OCI-LY3 (cell line): ENCODE data around the gene EVI5L.

Source experiments
- H2AFZ ChIP-seq: fragments of 200-600, 300-600 bp; shearing (Covaris generic); 2 replicates; pipeline ENCODE4 v1.6.0; 2014; ENCODE audit warnings: antibody characterized with exemption, low read depth, low read length
- H3K27ac ChIP-seq: fragments of 200-600, 300-600 bp; sonication (generic); 2 replicates; pipeline ENCODE4 v1.5.1; 2014; ENCODE audit warnings: mild to moderate bottlenecking, low read length, moderate library complexity, mixed read lengths
- H3K27me3 ChIP-seq: fragments of 200-600, 300-600 bp; sonication (generic); 2 replicates; pipeline ENCODE4 v1.6.1; 2014; ENCODE audit warnings: low read depth, low read length, mixed read lengths
- H3K36me3 ChIP-seq: fragments of 200-600, 300-600 bp; sonication (generic); replicated peaks from 2 replicates; pipeline ENCODE3; 2014; ENCODE audit warnings: low read depth, low read length, mixed read lengths
- H3K4me1 ChIP-seq: fragments of 300-600, 200-600 bp; sonication (generic); 2 replicates; pipeline ENCODE4 v1.6.1; 2014; ENCODE audit warnings: low read length, mixed read lengths
- H3K4me2 ChIP-seq: fragments of 200-600, 300-600 bp; sonication (generic); 2 replicates; pipeline ENCODE4 v1.6.1; 2014; ENCODE audit warnings: low read length, mixed read lengths
- H3K4me3 ChIP-seq: fragments of 300-600, 200-600 bp; sonication (generic); 2 replicates; pipeline ENCODE4 v1.5.1; 2014; ENCODE audit warnings: antibody characterized with exemption, mild to moderate bottlenecking, low read length, moderate library complexity
- H3K79me2 ChIP-seq: fragments of 300-600, 200-600 bp; shearing (Covaris generic); 2 replicates; pipeline ENCODE4 v1.6.1; 2014; ENCODE audit warnings: mild to moderate bottlenecking, low read length, mixed read lengths
- H3K9ac ChIP-seq: fragments of 300-600, 200-600 bp; shearing (Covaris generic); 2 replicates; pipeline ENCODE4 v1.6.0; 2014; ENCODE audit warnings: mild to moderate bottlenecking, low read length, moderate library complexity
- H3K9me3 ChIP-seq: fragments of 200-600, 300-600 bp; shearing (Covaris generic); 2 replicates; pipeline ENCODE4 v1.6.1; 2014; ENCODE audit warnings: low read length, mixed read lengths; ENCODE audit not compliant: insufficient read depth
- H4K20me1 ChIP-seq: fragments of 200-600, 300-600 bp; sonication (generic); 2 replicates; pipeline ENCODE4 v1.6.1; 2016; ENCODE audit warnings: low read length, mixed read lengths; ENCODE audit not compliant: insufficient read depth
- EZH2phosphoT487 ChIP-seq: fragments of 200-600 bp; shearing (Covaris generic); IDR thresholded peaks from 2 replicates; pipeline ENCODE4 v1.6.1; 2018; ENCODE audit warnings: antibody characterized with exemption, mixed run types, low read depth
- TF ChIP-seq, protein P1 (sequence below): fragments of 200-600, 300-600 bp; sonication (generic); IDR thresholded peaks from 2 replicates; pipeline ENCODE4 v1.5.1; 2014; ENCODE audit warnings: antibody characterized with exemption, low read length, low read depth

The EVI5L gene

DNA sequence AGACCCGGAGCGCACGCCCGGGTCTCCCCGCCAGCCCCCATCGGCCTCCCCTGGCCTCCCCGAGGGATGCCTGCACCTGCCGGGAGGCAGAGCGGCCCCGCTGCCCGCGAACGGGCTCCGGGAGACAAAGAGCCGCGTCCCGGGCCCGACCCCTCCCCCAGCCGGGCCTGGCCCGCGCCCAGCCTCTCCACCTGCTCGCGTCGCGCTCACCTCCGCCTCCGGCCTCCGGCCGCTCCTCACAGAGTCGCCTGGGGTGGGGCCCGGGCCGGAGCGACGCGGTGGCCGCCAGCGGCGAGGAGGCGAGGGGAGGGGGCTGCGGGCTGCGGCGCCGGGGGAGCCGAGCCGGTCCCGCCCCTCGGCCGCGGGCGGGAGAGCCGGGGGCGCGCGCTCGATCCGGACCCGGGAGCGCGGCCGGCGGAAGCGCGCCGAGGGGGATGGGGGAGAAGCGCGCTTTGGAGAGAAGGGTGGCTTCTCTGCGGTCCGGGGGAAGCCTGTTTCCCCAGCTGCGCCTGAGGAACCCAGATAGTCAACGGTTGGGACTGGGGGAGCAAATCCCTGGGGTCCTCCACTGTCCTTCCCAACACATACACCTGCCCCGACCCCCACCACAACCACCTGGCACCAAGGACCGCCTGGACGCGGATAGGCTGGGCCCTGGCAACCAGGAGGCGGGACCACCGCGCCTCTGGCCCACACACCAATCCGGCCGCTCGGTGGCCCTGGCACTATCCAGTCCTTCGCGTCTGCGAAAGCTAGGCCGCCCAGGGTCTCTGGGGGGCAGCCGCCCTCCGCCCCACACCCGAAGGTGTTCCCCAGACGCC is 44.3 kb downstream of the EVI5L start, which contains the start of gene PRR36:
PRR36 (minus strand) TSS at position 315 of the 821 bp plus-strand sequence. CDS start 701 bp downstream, outside the sequence.
- Histone ChIP-seq H3K27ac (no peak within 1 kb of the TSS), H3K4me2 (no peak within 1 kb of the TSS), H3K4me1 (peaks cover 12% of the 10 kb centered on the region; the same call in 1 of the 2 replicates), H3K9me3 (no peaks in the 10 kb centered on the region), H3K4me3 (no peak within 1 kb of the TSS), H3K9ac (no peak within 1 kb of the TSS), H3K79me2 (no peaks in the 10 kb centered on the region), H2AFZ (no peak within 1 kb of the TSS), H3K36me3 (no peaks in the 10 kb centered on the region), H3K27me3 (no peaks in the 10 kb centered on the region), H4K20me1 (no peaks in the 10 kb centered on the region)
- TF ChIP-seq EZH2phosphoT487, result no peak

DNA sequence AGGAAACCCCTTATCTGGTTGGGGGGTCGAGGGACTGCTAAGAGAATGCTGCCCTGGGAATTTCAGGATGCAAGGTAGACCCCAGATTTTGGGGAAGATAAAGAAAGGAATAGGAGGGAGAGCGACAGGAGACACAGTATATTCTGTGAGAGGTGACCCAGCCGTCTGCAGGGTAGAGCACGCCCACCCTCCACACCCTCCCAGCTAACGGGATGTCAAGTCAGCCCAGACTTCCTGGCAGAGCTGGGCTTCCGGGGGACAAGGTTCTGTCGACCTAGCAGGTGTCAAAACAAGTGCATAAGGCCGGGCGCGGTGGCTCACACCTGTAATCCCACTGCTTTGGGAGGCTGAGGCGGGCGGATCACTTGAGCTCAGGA is 44.9 kb downstream of the EVI5L start:
- Histone ChIP-seq H3K4me1 (peaks cover 12% of the 10 kb centered on the region; the same call in 1 of the 2 replicates), H3K4me2 (no peak overlapping the region)

DNA sequence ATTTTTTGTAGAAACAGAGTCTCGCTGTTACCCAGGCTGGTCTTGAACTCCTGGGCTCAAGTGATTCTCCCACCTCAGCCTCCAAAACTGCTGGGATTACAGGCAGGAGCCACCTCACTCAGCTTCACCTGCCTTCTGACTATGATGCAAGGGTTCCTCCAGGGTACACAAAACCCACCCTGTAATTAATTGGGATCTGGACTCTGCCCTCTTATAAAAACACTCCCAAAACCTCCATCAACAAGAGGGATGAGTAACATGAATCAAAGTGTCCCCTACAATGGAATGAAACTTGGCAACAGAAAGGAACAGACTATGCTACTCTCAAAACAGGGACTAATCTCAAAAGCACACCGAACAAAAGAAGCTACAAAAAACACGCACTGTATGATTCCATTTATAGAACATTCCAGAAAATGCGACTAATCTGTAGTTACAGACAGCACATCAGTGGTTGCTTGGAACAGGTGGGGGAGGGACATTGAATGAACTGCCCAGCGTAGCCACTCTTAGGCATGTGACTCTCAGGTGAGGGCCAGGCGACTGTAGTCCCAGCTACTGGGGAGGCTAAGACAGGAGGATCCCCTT is 47.3 kb downstream of the EVI5L start:
- H3K27me3 ChIP-seq, result no peaks in the 10 kb centered on the region
- H2AFZ ChIP-seq, result no peak overlapping the region
- no peak overlapping the region for H3K4me2 ChIP-seq
- no peak overlapping the region for H3K4me3 ChIP-seq
- no peaks in the 10 kb centered on the region for H3K4me1 ChIP-seq
- H3K9me3 ChIP-seq, result no peaks in the 10 kb centered on the region
- TF ChIP-seq, protein P1, sequence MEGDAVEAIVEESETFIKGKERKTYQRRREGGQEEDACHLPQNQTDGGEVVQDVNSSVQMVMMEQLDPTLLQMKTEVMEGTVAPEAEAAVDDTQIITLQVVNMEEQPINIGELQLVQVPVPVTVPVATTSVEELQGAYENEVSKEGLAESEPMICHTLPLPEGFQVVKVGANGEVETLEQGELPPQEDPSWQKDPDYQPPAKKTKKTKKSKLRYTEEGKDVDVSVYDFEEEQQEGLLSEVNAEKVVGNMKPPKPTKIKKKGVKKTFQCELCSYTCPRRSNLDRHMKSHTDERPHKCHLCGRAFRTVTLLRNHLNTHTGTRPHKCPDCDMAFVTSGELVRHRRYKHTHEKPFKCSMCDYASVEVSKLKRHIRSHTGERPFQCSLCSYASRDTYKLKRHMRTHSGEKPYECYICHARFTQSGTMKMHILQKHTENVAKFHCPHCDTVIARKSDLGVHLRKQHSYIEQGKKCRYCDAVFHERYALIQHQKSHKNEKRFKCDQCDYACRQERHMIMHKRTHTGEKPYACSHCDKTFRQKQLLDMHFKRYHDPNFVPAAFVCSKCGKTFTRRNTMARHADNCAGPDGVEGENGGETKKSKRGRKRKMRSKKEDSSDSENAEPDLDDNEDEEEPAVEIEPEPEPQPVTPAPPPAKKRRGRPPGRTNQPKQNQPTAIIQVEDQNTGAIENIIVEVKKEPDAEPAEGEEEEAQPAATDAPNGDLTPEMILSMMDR, result no peak
- no peak for TF ChIP-seq EZH2phosphoT487
- H3K36me3 ChIP-seq, result peaks cover 2% of the 10 kb centered on the region
- no peaks in the 10 kb centered on the region for H3K79me2 ChIP-seq
- no peaks in the 10 kb centered on the region for H4K20me1 ChIP-seq
- H3K9ac ChIP-seq, result no peak overlapping the region
- H3K27ac ChIP-seq, result no peak overlapping the region

More for the DNA sequence above, 44.9 kb downstream of the EVI5L start:
- no peaks in the 10 kb centered on the region for H3K9me3 ChIP-seq
- TF ChIP-seq EZH2phosphoT487, result no peak
- TF ChIP-seq, protein P1, result no peak
- H3K36me3 ChIP-seq, result no peaks in the 10 kb centered on the region
- H3K9ac ChIP-seq, result no peak overlapping the region
- H3K79me2 ChIP-seq, result no peaks in the 10 kb centered on the region
- no peaks in the 10 kb centered on the region for H4K20me1 ChIP-seq
- H3K27ac ChIP-seq, result no peak overlapping the region
- H3K4me3 ChIP-seq, result no peak overlapping the region
- no peaks in the 10 kb centered on the region for H3K27me3 ChIP-seq
- no peak overlapping the region for H2AFZ ChIP-seq

DNA sequence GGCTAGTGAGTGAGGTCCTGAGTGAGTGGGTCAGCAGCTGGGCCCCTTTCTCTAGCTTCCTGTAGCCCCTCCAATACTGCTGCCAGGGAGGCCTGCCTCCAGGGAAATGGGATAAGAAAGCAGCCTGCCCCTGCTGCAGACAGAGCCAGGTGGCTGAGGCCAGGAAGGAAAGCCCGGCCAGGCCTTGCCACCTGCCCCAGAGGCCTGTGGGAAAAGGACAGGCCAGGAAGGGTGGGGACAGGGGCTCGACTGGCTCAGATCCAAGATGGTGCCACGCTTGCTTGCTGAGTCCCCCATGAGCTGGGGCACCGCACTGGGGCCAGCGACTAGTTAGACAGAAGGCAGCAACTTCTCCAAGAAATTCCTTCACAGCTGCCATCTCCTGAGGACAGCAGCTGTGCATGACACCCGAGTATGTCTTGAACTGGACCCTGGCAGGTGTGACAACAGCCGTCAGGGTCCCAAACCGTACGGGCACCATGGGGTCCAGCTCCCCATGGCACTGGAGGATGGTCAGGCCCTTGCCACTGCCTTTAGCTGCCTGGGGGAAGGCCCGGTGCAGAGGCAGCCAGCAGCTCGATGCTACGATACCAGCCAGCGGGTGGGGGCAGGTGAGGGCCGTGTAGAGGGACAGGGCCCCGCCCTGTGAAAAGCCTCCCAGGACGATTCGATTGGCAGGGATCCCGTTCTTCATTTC is 49.2 kb downstream of the EVI5L start:
- H3K27me3 ChIP-seq, result no peaks in the 10 kb centered on the region
- H3K4me1 ChIP-seq, result no peaks in the 10 kb centered on the region
- no peak overlapping the region for H3K4me3 ChIP-seq
- no peak overlapping the region for H3K9ac ChIP-seq
- H3K4me2 ChIP-seq, result no peak overlapping the region
- H3K27ac ChIP-seq, result no peak overlapping the region
- no peak overlapping the region; the same call in 1 of the 2 replicates for H2AFZ ChIP-seq
- no peaks in the 10 kb centered on the region for H4K20me1 ChIP-seq
- H3K36me3 ChIP-seq, result peaks cover 2% of the 10 kb centered on the region
- TF ChIP-seq, protein P1, result no peak
- TF ChIP-seq EZH2phosphoT487, result no peak
- H3K79me2 ChIP-seq, result no peaks in the 10 kb centered on the region
- no peaks in the 10 kb centered on the region for H3K9me3 ChIP-seq
